H1 (cell line): Measurements from ENCODE around the gene CHD2. TPM values are rescaled to one million over a fixed set of nuclear protein-coding genes. Genes with fewer than 3 reads are reported as not detected.

Experiments used
- CTCF ChIA-PET: fragments of 300-600 bp; sonication (Branson Sonifier 250); formaldehyde crosslinking; loops from one replicate; lab custom pipeline; 2021; ENCODE audit not compliant: partially characterized antibody; lab: Charles Lee
- POLR2A ChIA-PET: fragments of 300-600 bp; sonication (Branson Sonifier 250); formaldehyde crosslinking; loops from one replicate; lab custom pipeline; 2021; ENCODE audit warnings: inconsistent platforms; ENCODE audit not compliant: partially characterized antibody; lab: Charles Lee
- DNase-seq, 2 experiments: peaks; one replicate each; pipeline versions ENCODE4 v3.0.0 to v3.0.0-alpha.2; 2010 to 2022; ENCODE audit warnings: low spot score in 2 of 2, low read depth in 1 of 2, mixed read lengths in 1 of 2
- FAIRE-seq: peaks from 2 replicates; lab custom pipeline; 2011; peaks lifted over from hg19 to GRCh38; lab: Jason Lieb, UNC
- H2AFZ ChIP-seq: 2 replicates; pipeline ENCODE4 v1.8.1; 2012; ENCODE audit warnings: low read length, inconsistent platforms
- H2AK5ac ChIP-seq: 2 replicates; pipeline ENCODE4 v1.6.1; 2013; ENCODE audit warnings: low read depth, low read length
- H2BK120ac ChIP-seq: replicated peaks from 2 replicates; pipeline ENCODE3; 2013; ENCODE audit warnings: low read depth, low read length, inconsistent platforms
- H2BK12ac ChIP-seq: 2 replicates; pipeline ENCODE4 v1.6.1; 2013; ENCODE audit warnings: low read depth, low read length
- H2BK15ac ChIP-seq: 2 replicates; pipeline ENCODE4 v1.6.1; 2013; ENCODE audit warnings: low read length
- H2BK20ac ChIP-seq: 2 replicates; pipeline ENCODE4 v1.6.1; 2013; ENCODE audit warnings: low read length
- H2BK5ac ChIP-seq: 2 replicates; pipeline ENCODE4 v1.6.1; 2013; ENCODE audit warnings: low read depth, low read length
- H3K14ac ChIP-seq: 2 replicates; pipeline ENCODE4 v1.6.1; 2013; ENCODE audit warnings: inconsistent platforms; ENCODE audit not compliant: insufficient read length
- H3K18ac ChIP-seq: 2 replicates; pipeline ENCODE4 v1.6.1; 2013; ENCODE audit warnings: low read length; ENCODE audit errors: extremely low read depth
- H3K23ac ChIP-seq: 2 replicates; pipeline ENCODE4 v1.6.1; 2013; ENCODE audit warnings: inconsistent platforms; ENCODE audit not compliant: insufficient read length
- H3K23me2 ChIP-seq: 2 replicates; pipeline ENCODE4 v1.6.1; 2013; ENCODE audit warnings: low read depth, low read length
- H3K27ac ChIP-seq: 2 replicates; pipeline ENCODE4 v1.6.1; 2011; ENCODE audit warnings: low read depth, low read length, inconsistent platforms
- H3K27me3 ChIP-seq, 4 experiments: replicated peaks in 1 of 4; 1 replicate in 1 of 4; 2 replicates in 3 of 4; pipeline versions ENCODE4 v1.6.1 to v1.8.1; 2011 to 2013; ENCODE audit warnings: low read length in 3 of 4, mild to moderate bottlenecking in 3 of 4, inconsistent platforms in 2 of 4, mixed read lengths in 2 of 4, moderate library complexity in 1 of 4; ENCODE audit not compliant: control insufficient read depth in 3 of 4, insufficient read depth in 3 of 4; ENCODE audit errors: extremely low read depth in 1 of 4
- H3K36me3 ChIP-seq, 4 experiments: 2 replicates each; pipeline versions ENCODE4 v1.6.1 to v1.8.1; 2011 to 2013; ENCODE audit warnings: mild to moderate bottlenecking in 4 of 4, low read length in 3 of 4, moderate library complexity in 2 of 4, control low read depth in 1 of 4, inconsistent platforms in 1 of 4; ENCODE audit not compliant: insufficient read depth in 4 of 4, control insufficient read depth in 2 of 4
- H3K4ac ChIP-seq: replicated peaks from 2 replicates; pipeline ENCODE3; 2013; ENCODE audit warnings: low read length, low read depth, mixed read lengths, inconsistent platforms; ENCODE audit not compliant: insufficient read length
- H3K4me1 ChIP-seq, 4 experiments: replicated peaks in 1 of 4; 1 replicate in 1 of 4; 2 replicates in 3 of 4; pipeline versions ENCODE4 v1.6.1 to v1.8.1; 2011 to 2013; ENCODE audit warnings: low read length in 3 of 4, inconsistent platforms in 2 of 4, mixed read lengths in 1 of 4; ENCODE audit not compliant: insufficient read depth in 4 of 4, control insufficient read depth in 3 of 4
- H3K4me2 ChIP-seq, 2 experiments: 2 replicates each; pipeline versions ENCODE4 v1.6.1 to v1.8.1; 2011 to 2013; ENCODE audit warnings: low read depth in 2 of 2, low read length in 2 of 2, control low read depth in 1 of 2, inconsistent platforms in 1 of 2, mild to moderate bottlenecking in 1 of 2; ENCODE audit not compliant: insufficient read depth in 1 of 2
- H3K4me3 ChIP-seq, 4 experiments: fragments of 200-600, 300-600 bp in 1 of 4; sonication (generic), shearing (Covaris generic), sonication (Bioruptor Twin) in 1 of 4; 2 replicates each; pipeline versions ENCODE4 v1.5.1 to v1.8.1; 2011 to 2016; ENCODE audit warnings: low read length in 4 of 4, low read depth in 3 of 4, control low read depth in 2 of 4, inconsistent platforms in 2 of 4, mild to moderate bottlenecking in 2 of 4, mixed read lengths in 1 of 4, moderate library complexity in 1 of 4; ENCODE audit not compliant: insufficient read depth in 2 of 4; ENCODE audit errors: extremely low read depth in 1 of 4
- H3K56ac ChIP-seq: replicated peaks from 2 replicates; pipeline ENCODE3; 2013; ENCODE audit warnings: low read depth, mild to moderate bottlenecking, mixed read lengths, low read length, inconsistent platforms; ENCODE audit not compliant: insufficient read length
- H3K79me1 ChIP-seq: 2 replicates; pipeline ENCODE4 v1.6.1; 2013; ENCODE audit warnings: low read depth, low read length, control low read depth
- H3K79me2 ChIP-seq, 2 experiments: 2 replicates each; pipeline versions ENCODE4 v1.6.1 to v1.8.1; 2012 to 2013; ENCODE audit warnings: low read length in 2 of 2, mild to moderate bottlenecking in 2 of 2, inconsistent platforms in 1 of 2; ENCODE audit not compliant: insufficient read depth in 2 of 2, control insufficient read depth in 1 of 2
- H3K9ac ChIP-seq, 4 experiments: replicated peaks in 1 of 4; 1 replicate in 1 of 4; 2 replicates in 3 of 4; pipeline versions ENCODE4 v1.6.1 to v1.8.1; 2011 to 2013; ENCODE audit warnings: low read depth in 3 of 4, low read length in 3 of 4, control low read depth in 2 of 4, mild to moderate bottlenecking in 2 of 4, moderate library complexity in 2 of 4, inconsistent platforms in 1 of 4; ENCODE audit errors: extremely low read depth in 1 of 4
- H3K9me3 ChIP-seq, 2 experiments: 2 replicates each; pipeline versions ENCODE4 v1.6.1 to v1.8.1; 2012 to 2013; ENCODE audit warnings: mild to moderate bottlenecking in 2 of 2, moderate library complexity in 2 of 2, control low read depth in 1 of 2, inconsistent platforms in 1 of 2, low read depth in 1 of 2, low read length in 1 of 2, mixed read lengths in 1 of 2; ENCODE audit not compliant: insufficient read depth in 2 of 2
- H4K20me1 ChIP-seq, 2 experiments: replicated peaks in 1 of 2; 2 replicates each; pipeline versions ENCODE3 to v1.8.1; 2011 to 2013; ENCODE audit warnings: inconsistent platforms in 2 of 2, low read length in 2 of 2, mild to moderate bottlenecking in 1 of 2; ENCODE audit not compliant: insufficient read depth in 2 of 2, control insufficient read depth in 1 of 2
- H4K5ac ChIP-seq: 2 replicates; pipeline ENCODE4 v1.6.1; 2013; ENCODE audit warnings: low read length, low read depth, mixed read lengths, inconsistent platforms; ENCODE audit not compliant: insufficient read length
- H4K8ac ChIP-seq: 2 replicates; pipeline ENCODE4 v1.8.0; 2013; ENCODE audit warnings: mild to moderate bottlenecking, moderate library complexity, low read length, inconsistent platforms; ENCODE audit not compliant: insufficient read depth; ENCODE audit errors: extremely low read depth
- H4K91ac ChIP-seq: replicated peaks from 2 replicates; pipeline ENCODE3; 2013; ENCODE audit warnings: low read length, mixed read lengths, inconsistent platforms; ENCODE audit not compliant: insufficient read length
- POLR2AphosphoS5 ChIP-seq: IDR thresholded peaks from 2 replicates; pipeline ENCODE4 v1.6.1; 2011; ENCODE audit warnings: low read depth, low read length
- RXRA ChIP-seq: IDR thresholded peaks from 2 replicates; pipeline ENCODE4 v1.6.1; 2011; ENCODE audit warnings: low read depth, mild to moderate bottlenecking, low read length, moderate library complexity; ENCODE audit not compliant: insufficient read depth
- WGBS, 2 experiments: shearing (Covaris generic) in 1 of 2; methylation state at CpG; one replicate each; pipeline versions ENCODE4 v1.1.6 to v1.1.7; 2013 to 2015; ENCODE audit warnings: low lambda C conversion rate in 2 of 2, mixed read lengths in 2 of 2, inconsistent platforms in 1 of 2, low coverage in 1 of 2, missing lambda C conversion rate in 1 of 2; ENCODE audit not compliant: insufficient replicate concordance in 2 of 2, insufficient coverage in 1 of 2, insufficient read length in 1 of 2; ENCODE audit errors: extremely low coverage in 1 of 2, missing lambda C conversion rate in 1 of 2; 5-methylcytosine and 5-hydroxymethylcytosine counted together
- polyA plus RNA-seq, 7 experiments: library from polyadenylated mRNA; depleted of rRNA in 3 of 7; stranded (reverse) in 5 of 7; unstranded in 2 of 7; fragments of >200 nt in 5 of 7; fragments of 200-250 nt in 2 of 7; gene quantifications; 1 replicate in 5 of 7; 2 replicates in 1 of 7; 4 replicates in 1 of 7; pipeline versions ENCODE4 v1.2.1 to v1.2.3, GENCODE V29; 2011 to 2013; ENCODE audit warnings: missing spikeins in 2 of 7, mixed read lengths in 2 of 7
- total RNA-seq: library from RNA; stranded (reverse); fragmentation: NEBNext Ultra II Directional; extraction: Animal tissue kit (Norgen Biotek cat#: 25700); gene quantifications from 2 replicates; pipeline ENCODE4 v1.2.1, GENCODE V29; 2021

CHD2 gene
- total and polyA plus RNA-seq, 2 of the 8 experiments (the other 6 are each of a cell fraction or from before 2014, with no cell fraction given): 28.8 to 70.0 TPM

GRCh38 chr15:93028111-93028631 is 128.0 kb downstream of the CHD2 start:
- no peaks in the 10 kb centered on the region for H3K27me3 ChIP-seq
- no peak overlapping the region for H4K91ac ChIP-seq
- WGBS, 2 experiments: 88% methylated on average over 13 of the region's 13 CpGs; no CpG with 5 or more reads in 1 of the 2 experiments
- H3K9me3 ChIP-seq: no peaks in the 10 kb centered on the region
- H3K27ac ChIP-seq: no peak overlapping the region
- no peak overlapping the region for H2BK15ac ChIP-seq
- no peak overlapping the region for H2BK20ac ChIP-seq
- H4K5ac ChIP-seq: no peak overlapping the region
- H3K14ac ChIP-seq: no peak overlapping the region
- no peak overlapping the region for H2BK120ac ChIP-seq
- H2BK5ac ChIP-seq: no peak overlapping the region
- H2AFZ ChIP-seq: no peak overlapping the region
- H3K36me3 ChIP-seq: peaks cover 17 to 41% (median 31%) of the 10 kb centered on the region in 4 experiments
- H3K18ac ChIP-seq: no peak overlapping the region
- no peak overlapping the region for H3K56ac ChIP-seq
- peak overlapping the region; percentile 31; the same call in 1 of the 2 replicates for H4K8ac ChIP-seq
- H3K4me1 ChIP-seq: peaks cover 0 to 3% (median 0%) of the 10 kb centered on the region in 4 experiments; a peak in 3 of 7 replicates
- POLR2A ChIA-PET: interaction anchor here (0.7 to 1.5 kb wide), 5 partner anchors 10 to 146 kb away, joined by 3 to 6 read pairs (median 4); no protein-coding TSS in a partner anchor
- H3K23ac ChIP-seq: no peak overlapping the region
- peaks cover 8 to 9% of the 10 kb centered on the region in 2 experiments for H4K20me1 ChIP-seq
- H3K23me2 ChIP-seq: no peaks in the 10 kb centered on the region
- H2AK5ac ChIP-seq: no peak overlapping the region; the same call in 1 of the 2 replicates
- 0 out of 2 replicates have a peak, but pooled peaks have one; percentile 57 for TF ChIP-seq POLR2AphosphoS5
- no peak for TF ChIP-seq RXRA
- H3K4me3 ChIP-seq: no peak overlapping the region
- no peak overlapping the region for H3K4ac ChIP-seq
- DNase-seq (no peak), FAIRE-seq (no peak)
- CTCF ChIA-PET: interaction anchor here (1.3 to 8.6 kb wide), 8 partner anchors 8 to 1092 kb away, joined by 3 to 119 read pairs (median 30); partner anchors contain the start of gene RGMA
- H3K4me2 ChIP-seq: no peak overlapping the region
- no peak overlapping the region for H2BK12ac ChIP-seq
- peaks cover 4% of the 10 kb centered on the region; the same call in 1 of the 2 replicates for H3K79me1 ChIP-seq
- H3K9ac ChIP-seq: no peak overlapping the region
- no peaks in the 10 kb centered on the region for H3K79me2 ChIP-seq
